B cell (primary cell): Measurements from ENCODE around the gene KLHL24.

ENCODE experiments used
- CTCF ChIP-seq: fragments of 200-600 bp; IDR thresholded peaks from one replicate; pipeline ENCODE4 v1.8.0; 2022; ENCODE audit warnings: antibody characterized with exemption, mild to moderate bottlenecking
- EZH2 ChIP-seq: IDR thresholded peaks from 2 replicates; pipeline ENCODE4 v1.6.1; 2012; ENCODE audit warnings: borderline replicate concordance, low read depth, mild to moderate bottlenecking, moderate library complexity, low read length; ENCODE audit not compliant: insufficient read depth, poor library complexity, severe bottlenecking

- TF ChIP-seq CTCF (no peak), EZH2 (no peak)
These were observed 5.7 kb upstream of the KLHL24 start for GRCh38 chr3:183629546-183630301.
